Bronchial epithelial cell (primary cell): ENCODE data around the gene PLA2G2C. TPM values are rescaled to one million over a fixed set of nuclear protein-coding genes. Genes with fewer than 3 reads are reported as not detected.
"Not testable (repeated sequence)": the region's sequence is repeated elsewhere in the genome, so short reads cannot be mapped to it uniquely, and the experiment has no call there.

Experiments
- DNase-seq: peaks from one replicate; pipeline ENCODE4 v3.0.0-alpha.2; 2010; ENCODE audit warnings: low read depth
- FAIRE-seq: peaks from 2 replicates; lab custom pipeline; 2011; peaks lifted over from hg19 to GRCh38; lab: Jason Lieb, UNC
- H3K27me3 ChIP-seq: 2 replicates; pipeline ENCODE4 v1.5.1; 2011; ENCODE audit warnings: low read length; ENCODE audit not compliant: control insufficient read depth, insufficient read depth
- H3K36me3 ChIP-seq: 2 replicates; pipeline ENCODE4 v1.5.1; 2011; ENCODE audit warnings: low read length; ENCODE audit not compliant: control insufficient read depth, insufficient read depth
- H3K4me3 ChIP-seq: 2 replicates; pipeline ENCODE4 v1.5.1; 2011; ENCODE audit warnings: mild to moderate bottlenecking, low read depth, low read length, control low read depth
- CTCF ChIP-seq: IDR thresholded peaks from 2 replicates; pipeline ENCODE4 v1.5.1; 2011; ENCODE audit warnings: mild to moderate bottlenecking, moderate library complexity, low read length, control low read depth, inconsistent platforms; ENCODE audit not compliant: insufficient read depth, severe bottlenecking
- total RNA-seq: library from RNA; depleted of rRNA; stranded (reverse); fragments of >200 nt; gene quantifications from 2 replicates; pipeline ENCODE4 v1.2.1, GENCODE V29; 2014

The PLA2G2C gene
- not detected in 2 replicates for total RNA-seq

- Histone ChIP-seq H3K36me3 (no peaks in the 10 kb centered on the region), H3K4me3 (peak within 1 kb of the TSS; percentile 13), H3K27me3 (no peaks in the 10 kb centered on the region)
- FAIRE-seq (no peak), DNase-seq (no peak)
- TF ChIP-seq CTCF = no peak
These were observed at the start of gene PLA2G2C, which contains the start of gene UBXN10 for GRCh38 chr1:20185834-20186782. Gene PLA2G2C, minus strand, starts transcription at chr1:20186518. Its CDS starts 9,155 bp downstream, at chr1:20177363. Gene UBXN10, plus strand, starts transcription at chr1:20186096. Its CDS starts 4,466 bp downstream, at chr1:20190562.

- Histone ChIP-seq H3K4me3 (no peak overlapping the region), H3K27me3 (no peaks in the 10 kb centered on the region), H3K36me3 (no peaks in the 10 kb centered on the region)
- DNase-seq = no peak
- TF ChIP-seq CTCF = no peak
- no peak for FAIRE-seq
These were observed 48.6 kb upstream of the PLA2G2C start for GRCh38 chr1:20234788-20235535.

- DNase-seq (no peak), FAIRE-seq (peak; percentile 68)
- no peaks in the 10 kb centered on the region for H3K27me3 ChIP-seq
- no peak overlapping the region for H3K4me3 ChIP-seq
- no peaks in the 10 kb centered on the region for H3K36me3 ChIP-seq
- TF ChIP-seq CTCF = no peak
These were observed 47.5 kb upstream of the PLA2G2C start for GRCh38 chr1:20233866-20234265.

- Histone ChIP-seq H3K27me3 (no peaks in the 10 kb centered on the region), H3K36me3 (no peaks in the 10 kb centered on the region), H3K4me3 (no peak overlapping the region)
- peak; percentile 17 for TF ChIP-seq CTCF
- no peak for FAIRE-seq
- DNase-seq = peak; percentile 52
These were observed 47.1 kb upstream of the PLA2G2C start for GRCh38 chr1:20233394-20233793.

- FAIRE-seq, H3K27me3 ChIP-seq, H3K4me3 ChIP-seq, H3K36me3 ChIP-seq: not testable (repeated sequence)
- peak; percentile 59 for DNase-seq
These were observed 46.2 kb upstream of the PLA2G2C start for GRCh38 chr1:20232564-20232963.

- no peak for FAIRE-seq
- no peak overlapping the region for H3K4me3 ChIP-seq
- H3K36me3 ChIP-seq = no peaks in the 10 kb centered on the region
- TF ChIP-seq CTCF = no peak
- no peak for DNase-seq
- peaks cover 2% of the 10 kb centered on the region for H3K27me3 ChIP-seq
These were observed 42.9 kb upstream of the PLA2G2C start for GRCh38 chr1:20229171-20229570.
